GM12878 (cell line): ENCODE results near the gene WNT9B. TPM values are rescaled to one million over a fixed set of nuclear protein-coding genes. Genes with fewer than 3 reads are reported as not detected.

ENCODE experiments used
- ATAC-seq: fragments of 200-7000 bp; cut with Tn5 transposase; 3 replicates; pipeline ENCODE4 v1.9.1; 2020; ENCODE audit warnings: mild to moderate bottlenecking, moderate library complexity
- BruUV-seq: library from RNA; stranded (reverse); fragments of 400-500 nt; replicated peaks from 2 replicates; lab custom pipeline; 2021; lab: Mats Ljungman, UMichigan
- CTCF ChIA-PET: fragments of 300-600 bp; sonication (Branson Sonifier 250); formaldehyde crosslinking; extraction: SDS; loops from one replicate; lab custom pipeline; 2021; ENCODE audit warnings: inconsistent platforms; lab: Yijun Ruan, JAX
- POLR2A ChIA-PET: fragments of 350-600 bp; formaldehyde crosslinking; extraction: SDS; loops from one replicate; lab custom pipeline; 2021; ENCODE audit warnings: inconsistent platforms; lab: Charles Lee
- RAD21 ChIA-PET: fragments of 300-600 bp; sonication (Branson Sonifier 250); formaldehyde crosslinking; loops from one replicate; lab custom pipeline; 2023; ENCODE audit warnings: antibody characterized with exemption; ENCODE audit not compliant: unreplicated experiment; lab: Charles Lee
- SMC1A ChIA-PET: fragments of 300-600 bp; sonication (Branson Sonifier 250); formaldehyde crosslinking; loops from one replicate; lab custom pipeline; 2023; ENCODE audit not compliant: unreplicated experiment, uncharacterized antibody; lab: Charles Lee
- DNase-seq: peaks from one replicate; pipeline ENCODE4 v3.0.0-alpha.2; 2011; ENCODE audit warnings: low read depth, low spot score
- FAIRE-seq: peaks from 3 replicates; lab custom pipeline; 2011; peaks lifted over from hg19 to GRCh38; lab: Jason Lieb, UNC
- H2AFZ ChIP-seq: 2 replicates; pipeline ENCODE4 v1.6.0; 2011; ENCODE audit warnings: low read depth, low read length, control low read depth; ENCODE audit not compliant: control insufficient read depth
- H3K27ac ChIP-seq: 2 replicates; pipeline ENCODE4 v1.5.1; 2011; ENCODE audit warnings: control low read depth; ENCODE audit not compliant: control insufficient read depth, insufficient read depth
- H3K27me3 ChIP-seq, 2 experiments: replicated peaks in 1 of 2; 2 replicates each; pipeline versions ENCODE4 v1.6.0 to v1.6.1; 2011; ENCODE audit warnings: low read length in 1 of 2; ENCODE audit not compliant: control insufficient read depth in 2 of 2, insufficient read depth in 2 of 2
- H3K36me3 ChIP-seq, 2 experiments: 2 replicates each; pipeline ENCODE4 v1.5.1; 2011; ENCODE audit warnings: low read length in 1 of 2; ENCODE audit not compliant: control insufficient read depth in 2 of 2, insufficient read depth in 2 of 2
- H3K4me1 ChIP-seq: 2 replicates; pipeline ENCODE4 v1.6.1; 2011; ENCODE audit warnings: mild to moderate bottlenecking, low read length, moderate library complexity, mixed read lengths; ENCODE audit not compliant: control insufficient read depth, insufficient read depth
- H3K4me2 ChIP-seq: 2 replicates; pipeline ENCODE4 v1.6.0; 2011; ENCODE audit warnings: control low read depth; ENCODE audit not compliant: control insufficient read depth, insufficient read depth
- H3K4me3 ChIP-seq: fragments of 200-600 bp; sonication (generic); 2 replicates; pipeline ENCODE4 v1.5.1; 2016
- H3K79me2 ChIP-seq: 2 replicates; pipeline ENCODE4 v1.6.0; 2011; ENCODE audit warnings: low read length; ENCODE audit not compliant: control insufficient read depth, insufficient read depth
- H3K9ac ChIP-seq: 2 replicates; pipeline ENCODE4 v1.8.0; 2011; ENCODE audit warnings: low read length, control low read depth, mixed read lengths; ENCODE audit not compliant: control insufficient read depth, insufficient read depth
- H3K9me3 ChIP-seq: replicated peaks from 3 replicates; pipeline ENCODE4 v1.5.1; 2011; ENCODE audit warnings: mild to moderate bottlenecking, low read length; ENCODE audit not compliant: control insufficient read depth, insufficient read depth
- H4K20me1 ChIP-seq: 2 replicates; pipeline ENCODE4 v1.6.0; 2011; ENCODE audit not compliant: control insufficient read depth, insufficient read depth
- CHD1 ChIP-seq: IDR thresholded peaks from 2 replicates; pipeline ENCODE4 v1.6.1; 2012; ENCODE audit warnings: low read depth, low read length, improper control_type of control experiment
- E4F1 ChIP-seq: fragments of 450-650 bp; IDR thresholded peaks from 2 replicates; pipeline ENCODE4 v1.6.1; 2018; ENCODE audit warnings: borderline replicate concordance, mild to moderate bottlenecking; ENCODE audit not compliant: partially characterized antibody
- FOXK2 ChIP-seq: fragments of 450-650 bp; IDR thresholded peaks from 2 replicates; pipeline ENCODE4 v1.6.1; 2017; ENCODE audit warnings: mild to moderate bottlenecking, moderate library complexity
- IKZF2 ChIP-seq, 2 experiments: fragments of 450-650 bp; IDR thresholded peaks; 2 replicates each; pipeline ENCODE4 v1.6.1; 2017; ENCODE audit warnings: mild to moderate bottlenecking in 2 of 2, moderate library complexity in 2 of 2
- IRF4 ChIP-seq: IDR thresholded peaks from 2 replicates; pipeline ENCODE4 v1.6.1; 2011; ENCODE audit warnings: low read depth, low read length
- MTA3 ChIP-seq: IDR thresholded peaks from 2 replicates; pipeline ENCODE4 v1.6.1; 2012; ENCODE audit warnings: low read length, inconsistent platforms, borderline replicate concordance
- NRF1 ChIP-seq: conservative IDR thresholded peaks from 2 replicates; pipeline ENCODE4 v1.6.1; 2011; ENCODE audit warnings: mild to moderate bottlenecking, low read depth, low read length, improper control_type of control experiment
- POU2F2 ChIP-seq: IDR thresholded peaks from 3 replicates; pipeline ENCODE4 v1.6.1; 2011; ENCODE audit warnings: low read depth, mild to moderate bottlenecking, low read length, borderline replicate concordance
- SIX5 ChIP-seq: IDR thresholded peaks from 2 replicates; pipeline ENCODE4 v1.6.1; 2011; ENCODE audit warnings: mild to moderate bottlenecking, low read depth, low read length, moderate library complexity; ENCODE audit not compliant: severe bottlenecking
- SMAD5 ChIP-seq: IDR thresholded peaks from 2 replicates; pipeline ENCODE4 v1.6.1; 2016; ENCODE audit warnings: antibody characterized with exemption, low read depth
- USF1 ChIP-seq: IDR thresholded peaks from 2 replicates; pipeline ENCODE4 v1.6.1; 2011; ENCODE audit warnings: borderline replicate concordance, low read depth, mild to moderate bottlenecking, moderate library complexity, mixed read lengths, low read length; ENCODE audit not compliant: insufficient read depth; ENCODE audit errors: extremely low read length
- USF2 ChIP-seq: IDR thresholded peaks from 2 replicates; pipeline ENCODE4 v1.6.1; 2011; ENCODE audit warnings: low read depth, low read length, improper control_type of control experiment, borderline replicate concordance
- WGBS: methylation state at CpG from one replicate; pipeline ENCODE4 v1.1.6; 2016; ENCODE audit warnings: low lambda C conversion rate; ENCODE audit not compliant: insufficient replicate concordance, insufficient coverage; ENCODE audit errors: missing lambda C conversion rate; 5-methylcytosine and 5-hydroxymethylcytosine counted together
- in situ Hi-C: fragments of 300-500 bp; cut with MboI; formaldehyde crosslinking; loops from 9 replicates; pipeline ENCODE4 v1.14.3; 2018; ENCODE audit warnings: mixed read lengths
- intact Hi-C: fragments of 100-400 bp; cut with micrococcal nuclease; formaldehyde crosslinking; loops from one replicate; pipeline ENCODE4 v1.14.2; 2022; ENCODE audit not compliant: unreplicated experiment
- polyA plus RNA-seq, 11 experiments: library from polyadenylated mRNA; depleted of rRNA in 4 of 11; unstranded in 6 of 11; stranded (reverse) in 5 of 11; fragments of >200 nt; fragmentation: Nextera tagmentation in 4 of 11; fragmentation: Illumina TruSeq in 1 of 11; extraction: Ambion mirVana in 4 of 11; extraction: Trizol in 1 of 11; gene quantifications; 1 replicate in 1 of 11; 2 replicates in 10 of 11; pipeline versions ENCODE4 v1.2.1 to v1.2.3, GENCODE V29; 2011 to 2016; ENCODE audit warnings: inconsistent platforms in 2 of 11, missing spikeins in 2 of 11, low read depth in 1 of 11
- total RNA-seq, 4 experiments: library from RNA; depleted of rRNA in 3 of 4; stranded (reverse); fragments of >200 nt in 3 of 4; fragmentation: Illumina TruSeq in 1 of 4; extraction: Trizol in 1 of 4; gene quantifications; 2 replicates each; pipeline versions ENCODE4 v1.2.1 to v1.2.3, GENCODE V29; 2013 to 2021

Gene WNT9B
- total and polyA plus RNA-seq, 10 of the 15 experiments (the other 5 are each of a cell fraction or from before 2014, with no cell fraction given), result not detected

DNA sequence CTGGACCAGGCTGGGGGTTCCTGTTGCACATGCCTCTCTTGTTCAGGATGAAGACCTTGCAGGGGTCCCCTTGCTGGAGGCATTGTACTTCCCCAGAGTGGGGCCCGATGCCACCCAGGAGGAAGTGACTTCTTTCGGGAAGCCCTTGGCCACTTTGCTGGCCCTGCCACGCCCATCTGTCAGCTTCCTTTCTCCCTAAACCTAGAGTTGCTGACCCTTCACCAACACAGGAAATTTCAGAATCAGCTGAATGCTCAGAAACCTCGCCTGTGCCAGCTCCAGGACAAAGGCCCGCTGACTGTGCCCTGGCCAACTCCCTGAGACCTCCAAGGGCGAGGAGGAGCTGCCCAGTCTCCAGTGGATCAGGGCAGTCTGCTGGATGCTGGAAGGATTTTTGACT is 26.7 kb downstream of the WNT9B start:
- ChIA-PET POLR2A (interaction anchor here (0.6 kb wide), 1 partner anchor 860 kb away, joined by 3 read pairs; no protein-coding TSS in a partner anchor), CTCF (no interaction called here), RAD21 (no interaction called here), SMC1A (no interaction called here)
- H3K9ac ChIP-seq, result no peak overlapping the region
- H3K36me3 ChIP-seq, result no peaks in the 10 kb centered on the region
- WGBS, result 1% methylated on average over 6 of the region's 6 CpGs
- FAIRE-seq, result no peak
- in situ Hi-C loops, result no loop called here
- no peaks in the 10 kb centered on the region for H4K20me1 ChIP-seq
- no peak overlapping the region for H3K4me3 ChIP-seq
- no peaks in the 10 kb centered on the region for H3K27me3 ChIP-seq
- ATAC-seq, result no peak
- no peaks in the 10 kb centered on the region for H3K9me3 ChIP-seq
- intact Hi-C loops, result loop anchor here (10.0 kb wide), 1 partner anchor 53 kb away; no protein-coding TSS in a partner anchor
- DNase-seq, result no peak
- no TSS peak for BruUV-seq
- H3K79me2 ChIP-seq, result no peaks in the 10 kb centered on the region
- H2AFZ ChIP-seq, result no peak overlapping the region
- no peak overlapping the region for H3K4me2 ChIP-seq
- no peak overlapping the region for H3K27ac ChIP-seq
- TF ChIP-seq SIX5, result no peak
- no peaks in the 10 kb centered on the region for H3K4me1 ChIP-seq

- H4K20me1 ChIP-seq, result no peaks in the 10 kb centered on the region
- no peaks in the 10 kb centered on the region for H3K27me3 ChIP-seq
- H3K4me2 ChIP-seq, result no peak overlapping the region
- H3K27ac ChIP-seq, result no peak overlapping the region
- H3K79me2 ChIP-seq, result no peaks in the 10 kb centered on the region
- ATAC-seq, result no peak
- intact Hi-C loops, result loop anchor here (10.0 kb wide), 1 partner anchor 54 kb away; no protein-coding TSS in a partner anchor
- no peaks in the 10 kb centered on the region for H3K36me3 ChIP-seq
- FAIRE-seq, result no peak
- no peak overlapping the region for H3K4me3 ChIP-seq
- no peak overlapping the region for H3K9ac ChIP-seq
- DNase-seq, result no peak
- SMC1A ChIA-PET, result no interaction called here
- POLR2A ChIA-PET, result no interaction called here
- RAD21 ChIA-PET, result no interaction called here
- H2AFZ ChIP-seq, result no peak overlapping the region
- WGBS, result 23% methylated on average over 7 of the region's 7 CpGs
- TF ChIP-seq USF1 (no peak), USF2 (no peak), IKZF2 (IDR thresholded peaks at IDR 0.05) (no peak), MTA3 (no peak), E4F1 (no peak), SMAD5 (no peak), FOXK2 (no peak), POU2F2 (no peak), IRF4 (no peak), CHD1 (no peak), NRF1 (no peak)
- in situ Hi-C loops, result no loop called here
- no peaks in the 10 kb centered on the region for H3K4me1 ChIP-seq
- no TSS peak for BruUV-seq
- H3K9me3 ChIP-seq, result no peaks in the 10 kb centered on the region
- CTCF ChIA-PET, result interaction anchor here (0.7 kb wide), 1 partner anchor 105 kb away, joined by 4 read pairs; no protein-coding TSS in a partner anchor
These were observed 27.7 kb downstream of the WNT9B start for GRCh38 chr17:46879101-46879500.
